Transverse colon (tissue), 4 donors: ENCODE measurements around the gene N4BP2L1. TPM values are rescaled to one million over a fixed set of nuclear protein-coding genes. Genes with fewer than 3 reads are reported as not detected.

Experiments used
- DNase-seq: peaks from one replicate; pipeline ENCODE4 v3.0.0-alpha.2; 2019
- H3K27ac ChIP-seq, 4 donors: fragments of 200-600 bp; sonication (generic); 2 replicates each; pipeline ENCODE4 v1.5.1; 2016 to 2018; ENCODE audit warnings: inconsistent platforms in 4 of 4
- H3K27me3 ChIP-seq: fragments of 200-600 bp; sonication (generic); 2 replicates; pipeline ENCODE4 v1.5.1; 2017; ENCODE audit warnings: inconsistent platforms
- H3K36me3 ChIP-seq, 4 donors: fragments of 200-600 bp; sonication (generic); 2 replicates each; pipeline ENCODE4 v1.5.1; 2017 to 2019; ENCODE audit warnings: inconsistent platforms in 4 of 4
- H3K4me1 ChIP-seq, 4 donors: fragments of 200-600 bp; sonication (generic); 2 replicates each; pipeline ENCODE4 v1.5.1; 2017 to 2020; ENCODE audit warnings: inconsistent platforms in 4 of 4
- H3K4me3 ChIP-seq, 4 donors: fragments of 200-600 bp; sonication (generic); 1 replicate in 1 of 4; 2 replicates in 3 of 4; pipeline versions ENCODE4 v1.5.1 to v1.6.1; 2017 to 2019; ENCODE audit warnings: inconsistent platforms in 4 of 4
- H3K9me3 ChIP-seq, 2 donors: fragments of 200-600 bp; sonication (generic); 2 replicates each; pipeline ENCODE4 v1.5.1; 2017 to 2019; ENCODE audit warnings: inconsistent platforms in 2 of 2
- CTCF ChIP-seq, 5 experiments: fragments of 200-600 bp in 3 of 5; fragments of 450-650 bp in 2 of 5; sonication (generic) in 3 of 5; IDR thresholded peaks; 1 replicate in 2 of 5; 2 replicates in 3 of 5; pipeline ENCODE4 v1.5.1; 2016 to 2017; ENCODE audit warnings: antibody characterized with exemption in 5 of 5, inconsistent platforms in 3 of 5, mild to moderate bottlenecking in 2 of 5, moderate library complexity in 1 of 5
- EP300 ChIP-seq: sonication (generic); formaldehyde crosslinking; IDR thresholded peaks from one replicate; pipeline ENCODE4 v1.6.1; 2017; ENCODE audit warnings: antibody characterized with exemption, low read depth
- POLR2A ChIP-seq: fragments of 450-650 bp; IDR thresholded peaks from one replicate; pipeline ENCODE4 v1.6.1; 2016; ENCODE audit warnings: antibody characterized with exemption, mild to moderate bottlenecking, moderate library complexity
- POLR2AphosphoS5 ChIP-seq, 3 donors: sonication (generic); formaldehyde crosslinking; IDR thresholded peaks; one replicate each; pipeline ENCODE4 v1.6.1; 2016; ENCODE audit warnings: antibody characterized with exemption in 3 of 3
- WGBS, 2 donors: methylation state at CpG; one replicate each; pipeline ENCODE4 v1.1.5; 2018; ENCODE audit warnings: low coverage in 1 of 2; 5-methylcytosine and 5-hydroxymethylcytosine counted together
- in situ Hi-C, 4 donors: fragments of 200-750 bp; cut with MboI; loops; one replicate each; pipeline versions ENCODE4 v1.15.0 to v1.15.1; 2017; ENCODE audit warnings: low sequenced_read_pairs in 3 of 4, low pct_ligation_motif_present in 1 of 4, low pct_unique_long_range_greater_than_20kb in 1 of 4
- intact Hi-C: fragments of 100-400 bp; cut with DNase I; formaldehyde crosslinking; loops from one replicate; pipeline ENCODE4 v1.15.1; 2023; ENCODE audit warnings: low total_unique reads
- total RNA-seq, 4 donors: library from RNA; depleted of rRNA; stranded (reverse); fragments of >200 nt; gene quantifications; one replicate each; pipeline ENCODE4 v1.1.0, GENCODE V29; 2016

The N4BP2L1 gene
- total RNA-seq, 4 donors from 2014 or later = 1.5 to 25.1 (median 8.9) TPM

GRCh38 chr13:32419862-32420261 is 8.1 kb downstream of the N4BP2L1 start:
- no peak for DNase-seq
- Histone ChIP-seq H3K27me3 (no peaks in the 10 kb centered on the region), H3K27ac (no peak overlapping the region), H3K4me1 (peaks cover 0 to 10% (median 3%) of the 10 kb centered on the region in 4 donors), H3K4me3 (no peak overlapping the region), H3K36me3 (peaks cover 0 to 3% (median 0%) of the 10 kb centered on the region in 4 donors), H3K9me3 (no peaks in the 10 kb centered on the region)
- TF ChIP-seq POLR2A (no peak), POLR2AphosphoS5 (IDR thresholded peaks at IDR 0.05) (no peak), CTCF (IDR thresholded peaks at IDR 0.05) (no peak), EP300 (no peak)
- intact Hi-C loops (no loop called here), in situ Hi-C loops (no loop called here)
- whole genome bisulfite sequencing, 2 donors = 71 to 88% methylated on average over 1 to 2 of the region's 2 CpGs

GRCh38 chr13:32417995-32418394 is 9.9 kb downstream of the N4BP2L1 start:
- 89 to 96% methylated on average over 1 of the region's 1 CpG for WGBS, 2 donors
- no peak for DNase-seq
- intact Hi-C loops = loop anchor here (2.0 kb wide), 1 partner anchor 29 kb away; no protein-coding TSS in a partner anchor
- no peak overlapping the region for H3K4me3 ChIP-seq
- H3K27me3 ChIP-seq = no peaks in the 10 kb centered on the region
- H3K27ac ChIP-seq = no peak overlapping the region
- in situ Hi-C loops = no loop called here
- TF ChIP-seq POLR2AphosphoS5 (IDR thresholded peaks at IDR 0.05) (no peak), EP300 (no peak), POLR2A (no peak), CTCF (IDR thresholded peaks at IDR 0.05) (no peak)
- H3K9me3 ChIP-seq = no peaks in the 10 kb centered on the region
- H3K4me1 ChIP-seq = peaks cover 0 to 16% (median 6%) of the 10 kb centered on the region in 4 donors
- peaks cover 0 to 3% (median 0%) of the 10 kb centered on the region in 4 donors for H3K36me3 ChIP-seq

DNA sequence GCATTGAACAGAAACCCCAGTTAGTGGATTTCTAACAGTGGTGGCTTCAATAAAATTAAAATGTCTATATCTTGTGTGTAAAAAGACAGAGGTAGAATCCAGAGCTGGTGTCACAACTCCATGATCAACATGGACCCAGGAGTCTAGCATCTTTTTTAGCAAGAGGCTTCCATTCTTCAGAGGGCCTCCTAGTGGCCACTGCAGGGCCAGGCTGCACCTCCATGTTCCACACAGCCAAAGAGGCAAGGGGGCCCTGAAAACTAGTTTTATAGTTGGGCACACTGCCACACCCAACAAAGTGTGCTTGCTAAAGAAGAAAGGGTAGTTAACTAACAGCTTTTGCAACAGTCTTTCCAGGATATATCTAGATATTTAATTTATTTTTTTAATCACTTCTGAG is 12.9 kb downstream of the N4BP2L1 start:
- H3K36me3 ChIP-seq = peaks cover 0 to 3% (median 0%) of the 10 kb centered on the region in 4 donors
- peaks cover 0 to 16% (median 6%) of the 10 kb centered on the region in 4 donors for H3K4me1 ChIP-seq
- intact Hi-C loops (no loop called here), in situ Hi-C loops (no loop called here)
- TF ChIP-seq POLR2AphosphoS5 (IDR thresholded peaks at IDR 0.05) (no peak), POLR2A (no peak), CTCF (IDR thresholded peaks at IDR 0.05) (peak in 4 of 5 experiments; percentile 25 to 31 (median 27)), EP300 (no peak)
- no peaks in the 10 kb centered on the region for H3K27me3 ChIP-seq
- H3K27ac ChIP-seq = no peak overlapping the region
- no peak overlapping the region for H3K4me3 ChIP-seq
- no peaks in the 10 kb centered on the region for H3K9me3 ChIP-seq
- peak; percentile 25 for DNase-seq

DNA sequence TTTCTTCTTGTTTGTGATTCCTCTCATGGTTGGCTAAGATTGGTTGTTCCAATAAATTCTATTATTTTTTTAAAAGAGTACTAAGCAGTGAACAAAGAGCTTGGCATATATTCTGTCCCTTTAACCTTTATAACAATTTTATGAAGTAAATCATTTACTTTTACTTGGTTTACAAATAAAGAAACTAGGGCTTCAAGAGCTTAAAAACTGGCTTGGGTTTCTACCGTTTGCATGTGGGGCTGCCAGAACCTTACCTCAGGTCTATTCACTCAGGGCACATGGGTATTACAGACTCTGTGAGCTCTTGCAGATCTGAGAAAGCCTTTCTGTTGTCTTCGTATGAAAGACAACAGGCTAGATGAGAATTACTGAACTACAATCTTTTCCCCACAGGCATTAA is 13.3 kb downstream of the N4BP2L1 start:
- intact Hi-C loops (no loop called here), in situ Hi-C loops (no loop called here)
- no peak overlapping the region for H3K4me3 ChIP-seq
- no peak for DNase-seq
- H3K9me3 ChIP-seq = no peaks in the 10 kb centered on the region
- H3K27ac ChIP-seq = no peak overlapping the region
- H3K4me1 ChIP-seq = peaks cover 0 to 16% (median 6%) of the 10 kb centered on the region in 4 donors
- WGBS, 2 donors = 24 to 49% methylated on average over 2 of the region's 2 CpGs
- no peaks in the 10 kb centered on the region for H3K27me3 ChIP-seq
- TF ChIP-seq POLR2AphosphoS5 (IDR thresholded peaks at IDR 0.05) (no peak), POLR2A (no peak), CTCF (IDR thresholded peaks at IDR 0.05) (no peak), EP300 (no peak)
- H3K36me3 ChIP-seq = no peaks in the 10 kb centered on the region
